Activated CD4-positive, alpha-beta memory T cell treated with anti-CD3 and anti-CD28 coated beads, Interleukin-2, amount 10 ng/mL, durations not matched to agents 7 days and 5 days (primary cell): ENCODE results near the gene SERINC5. TPM values are rescaled to one million over a fixed set of nuclear protein-coding genes. Genes with fewer than 3 reads are reported as not detected.
"Not testable (repeated sequence)": the region's sequence is repeated elsewhere in the genome, so short reads cannot be mapped to it uniquely, and the experiment has no call there.

Experiments
- CTCF ChIA-PET: fragments of 350-600 bp; sonication (Branson Sonifier 250); formaldehyde crosslinking; loops from one replicate; lab custom pipeline; 2021; ENCODE audit warnings: antibody characterized with exemption, inconsistent platforms; lab: Charles Lee
- POLR2A ChIA-PET: fragments of 350-600 bp; sonication (Branson Sonifier 250); formaldehyde crosslinking; loops from one replicate; lab custom pipeline; 2021; ENCODE audit warnings: antibody characterized with exemption; lab: Charles Lee
- DNase-seq: peaks from one replicate; pipeline ENCODE4 v3.0.0-alpha.2; 2020
- H3K27ac Mint-ChIP-seq: one replicate; pipeline ENCODE4 v1.8.0; 2021; ENCODE audit warnings: mild to moderate bottlenecking, mixed read lengths
- H3K27me3 Mint-ChIP-seq: one replicate; pipeline ENCODE4 v1.8.0; 2021; ENCODE audit warnings: mixed read lengths
- H3K36me3 Mint-ChIP-seq: one replicate; pipeline ENCODE4 v1.8.0; 2021; ENCODE audit warnings: low read depth, mixed read lengths
- H3K4me1 Mint-ChIP-seq: one replicate; pipeline ENCODE4 v1.8.0; 2021; ENCODE audit warnings: mixed read lengths
- H3K4me3 Mint-ChIP-seq: one replicate; pipeline ENCODE4 v1.8.0; 2021; ENCODE audit warnings: mild to moderate bottlenecking, mixed read lengths
- H3K9me3 Mint-ChIP-seq: one replicate; pipeline ENCODE4 v1.8.0; 2021; ENCODE audit warnings: mixed read lengths
- total RNA-seq, 2 experiments: library from RNA; stranded (reverse); gene quantifications; one replicate each; pipeline ENCODE4 v1.2.3, GENCODE V29; 2021

Gene SERINC5
- total RNA-seq, 2 experiments from 2014 or later, result 59.1 to 60.6 TPM

DNA sequence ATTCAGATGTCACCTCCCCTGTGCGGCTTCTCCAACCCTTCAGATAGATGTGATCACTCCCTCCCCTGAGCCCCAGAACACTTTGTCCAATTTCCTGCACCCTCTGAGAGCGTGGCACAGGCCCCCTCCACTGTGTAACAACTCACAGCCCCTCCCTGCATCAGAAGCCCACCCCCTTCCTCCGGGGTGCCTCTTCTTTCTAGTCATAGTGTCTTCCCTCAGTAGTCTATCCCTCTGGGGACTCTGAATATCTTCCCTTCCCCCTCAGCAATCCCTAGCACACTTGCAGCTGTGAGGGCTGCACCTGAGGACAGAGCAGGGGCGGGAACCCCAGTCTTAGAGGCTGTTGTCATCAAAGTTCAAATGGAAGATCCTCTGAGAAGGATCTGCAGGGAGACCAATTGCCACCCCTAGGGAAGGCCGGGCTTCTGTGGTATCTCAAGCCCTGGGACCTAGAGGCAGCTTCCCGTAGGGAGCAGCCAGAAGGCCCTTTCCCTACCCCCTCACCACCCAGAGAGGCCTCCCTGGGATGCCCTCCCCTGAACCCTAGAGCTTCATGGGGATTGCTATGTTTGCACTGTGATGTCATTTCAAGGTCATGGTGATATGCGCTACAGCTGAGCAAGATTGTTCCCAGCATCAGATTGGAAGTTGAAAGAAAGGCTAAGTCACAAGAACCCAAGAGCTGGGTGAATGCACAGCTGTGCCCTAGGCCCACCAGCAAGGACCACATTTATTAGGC lies 150.0 kb downstream of the SERINC5 start:
- POLR2A ChIA-PET, result interaction anchor here (1.1 kb wide), 1 partner anchor 81 kb away, joined by 3 read pairs; no protein-coding TSS in a partner anchor
- H3K4me1 Mint-ChIP-seq, result peaks cover 13% of the 10 kb centered on the region
- no peak overlapping the region for H3K27ac Mint-ChIP-seq
- CTCF ChIA-PET, result interaction anchor here (1.1 kb wide), 1 partner anchor 202 kb away, joined by 3 read pairs; no protein-coding TSS in a partner anchor
- DNase-seq, result no peak
- no peaks in the 10 kb centered on the region for H3K27me3 Mint-ChIP-seq
- no peak overlapping the region for H3K4me3 Mint-ChIP-seq
- no peaks in the 10 kb centered on the region for H3K36me3 Mint-ChIP-seq
- peaks cover 4% of the 10 kb centered on the region for H3K9me3 Mint-ChIP-seq

DNA sequence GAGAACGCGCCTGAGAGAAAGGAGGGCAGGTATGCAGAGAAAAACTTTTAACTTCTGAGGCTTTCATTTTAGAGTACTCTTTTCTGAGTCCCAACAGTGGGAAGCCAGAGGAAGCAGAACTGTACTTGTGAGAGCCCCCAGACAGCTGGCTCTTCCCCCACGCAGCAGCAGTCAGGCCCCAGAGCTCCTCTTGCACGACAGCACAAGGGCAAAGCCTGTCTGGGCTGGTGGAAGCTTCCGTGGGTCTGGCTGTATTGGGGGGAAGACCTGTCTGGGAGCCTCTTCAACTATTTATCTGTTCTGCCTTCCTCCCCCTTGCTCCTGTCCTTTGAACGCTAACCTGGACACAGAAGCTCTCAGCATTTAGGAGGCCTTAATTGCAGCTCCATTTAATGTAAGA lies 152.5 kb downstream of the SERINC5 start:
- H3K9me3 Mint-ChIP-seq, result peaks cover 4% of the 10 kb centered on the region
- H3K4me3 Mint-ChIP-seq, result no peak overlapping the region
- H3K27ac Mint-ChIP-seq, result no peak overlapping the region
- H3K36me3 Mint-ChIP-seq, result no peaks in the 10 kb centered on the region
- ChIA-PET POLR2A (interaction anchor here (1.5 kb wide), 1 partner anchor 151 kb away, joined by 5 read pairs; no protein-coding TSS in a partner anchor), CTCF (interaction anchor here (0.6 to 2.5 kb wide), 3 partner anchors 11 to 20 kb away, joined by 6 to 9 read pairs (median 6); no protein-coding TSS in a partner anchor)
- no peaks in the 10 kb centered on the region for H3K27me3 Mint-ChIP-seq
- no peak for DNase-seq
- peaks cover 13% of the 10 kb centered on the region for H3K4me1 Mint-ChIP-seq

GRCh38 chr5:80101993-80102392 lies 153.9 kb downstream of the SERINC5 start:
- Mint-ChIP-seq H3K27ac (no peak overlapping the region), H3K4me3 (no peak overlapping the region), H3K27me3 (no peaks in the 10 kb centered on the region), H3K36me3 (no peaks in the 10 kb centered on the region), H3K4me1 (peaks cover 13% of the 10 kb centered on the region), H3K9me3 (peaks cover under 1% of the 10 kb centered on the region)
- ChIA-PET CTCF (no interaction called here), POLR2A (interaction anchor here (1.1 to 1.3 kb wide), 2 partner anchors 10 to 152 kb away, joined by 3 read pairs; no protein-coding TSS in a partner anchor)
- DNase-seq, result no peak

- no peaks in the 10 kb centered on the region for H3K27me3 Mint-ChIP-seq
- CTCF ChIA-PET, result no interaction called here
- no peaks in the 10 kb centered on the region for H3K36me3 Mint-ChIP-seq
- peaks cover 20% of the 10 kb centered on the region for H3K4me1 Mint-ChIP-seq
- H3K9me3 Mint-ChIP-seq, result no peaks in the 10 kb centered on the region
- POLR2A ChIA-PET, result interaction anchor here (1.1 kb wide), 1 partner anchor 43 kb away, joined by 3 read pairs; no protein-coding TSS in a partner anchor
- no peak overlapping the region for H3K27ac Mint-ChIP-seq
- H3K4me3 Mint-ChIP-seq, result no peak overlapping the region
- DNase-seq, result no peak
Measured at GRCh38 chr5:80097451-80097850, 158.4 kb downstream of the SERINC5 start.

DNA sequence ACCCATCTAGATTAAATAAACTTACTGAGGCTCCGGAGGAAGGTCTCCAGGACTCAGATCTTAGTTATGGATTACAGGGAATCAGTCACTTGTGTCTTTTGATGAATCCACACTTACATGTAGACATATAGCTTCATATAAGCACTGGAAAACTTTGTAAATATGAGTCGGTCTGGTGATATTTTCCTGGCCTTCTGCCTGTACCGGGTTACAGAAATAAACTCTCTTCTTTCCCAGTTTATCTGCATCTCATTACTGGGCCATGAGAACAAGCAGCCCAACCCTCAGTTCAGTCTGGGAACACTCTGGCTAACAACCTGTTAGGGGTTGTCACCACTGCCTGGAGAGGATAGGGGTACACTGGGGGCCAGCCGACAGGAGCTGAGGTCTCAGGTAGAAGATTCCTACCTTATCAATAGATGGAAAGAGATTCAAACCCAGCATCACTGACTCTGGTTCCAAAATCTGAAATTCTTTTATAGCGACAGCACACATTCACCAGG lies 161.6 kb downstream of the SERINC5 start:
- CTCF ChIA-PET, result interaction anchor here (0.6 to 7.0 kb wide), 4 partner anchors 138 to 214 kb away, joined by 4 to 199 read pairs (median 4); no protein-coding TSS in a partner anchor
- Mint-ChIP-seq H3K4me3 (no peak overlapping the region), H3K9me3 (no peaks in the 10 kb centered on the region), H3K27ac (no peak overlapping the region), H3K27me3 (no peaks in the 10 kb centered on the region), H3K36me3 (no peaks in the 10 kb centered on the region), H3K4me1 (peaks cover 15% of the 10 kb centered on the region)
- POLR2A ChIA-PET, result no interaction called here
- DNase-seq, result no peak

DNA sequence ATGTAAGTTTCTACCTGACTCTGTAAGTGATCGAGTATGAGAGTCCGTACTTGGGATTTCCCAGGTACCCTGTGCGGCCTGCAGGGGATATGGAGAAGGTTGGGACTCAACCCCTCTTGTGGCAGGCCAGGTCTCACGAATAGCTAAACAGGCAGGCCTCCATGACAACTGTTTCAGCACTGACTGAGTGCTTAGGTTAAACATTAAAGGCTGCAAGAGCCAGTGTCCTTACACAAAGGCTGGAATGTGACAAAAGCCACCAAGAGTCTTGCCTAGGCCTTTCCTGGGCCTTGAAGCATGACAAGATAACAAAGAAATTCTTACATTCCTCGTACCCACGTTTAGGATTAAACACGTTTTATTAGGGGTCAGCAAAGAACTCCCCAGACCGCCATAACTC lies 162.1 kb downstream of the SERINC5 start:
- POLR2A ChIA-PET, result interaction anchor here (4.4 kb wide), 1 partner anchor 162 kb away, joined by 33 read pairs; the partner anchor contains the start of gene SERINC5
- CTCF ChIA-PET, result interaction anchor here (0.6 to 7.0 kb wide), 3 partner anchors 10 to 214 kb away, joined by 4 to 199 read pairs (median 17); no protein-coding TSS in a partner anchor
- H3K36me3 Mint-ChIP-seq, result no peaks in the 10 kb centered on the region
- no peaks in the 10 kb centered on the region for H3K9me3 Mint-ChIP-seq
- no peak overlapping the region for H3K4me3 Mint-ChIP-seq
- no peak overlapping the region for H3K27ac Mint-ChIP-seq
- H3K27me3 Mint-ChIP-seq, result no peaks in the 10 kb centered on the region
- no peak for DNase-seq
- peaks cover 15% of the 10 kb centered on the region for H3K4me1 Mint-ChIP-seq

GRCh38 chr5:80092486-80093107 lies 163.3 kb downstream of the SERINC5 start:
- POLR2A ChIA-PET, result interaction anchor here (1.2 to 4.4 kb wide), 8 partner anchors 9 to 182 kb away, joined by 3 to 33 read pairs (median 6); partner anchors contain the start of gene SERINC5
- H3K27ac Mint-ChIP-seq, result peak overlapping the region; percentile 79
- no peak for DNase-seq
- no peaks in the 10 kb centered on the region for H3K36me3 Mint-ChIP-seq
- peaks cover 15% of the 10 kb centered on the region for H3K4me1 Mint-ChIP-seq
- no peaks in the 10 kb centered on the region for H3K27me3 Mint-ChIP-seq
- CTCF ChIA-PET, result interaction anchor here (0.7 to 7.0 kb wide), 49 partner anchors 8 to 588 kb away, joined by 3 to 199 read pairs (median 4); partner anchors contain the start of genes SERINC5 and ZFYVE16
- H3K4me3 Mint-ChIP-seq, result no peak overlapping the region
- no peaks in the 10 kb centered on the region for H3K9me3 Mint-ChIP-seq

DNA sequence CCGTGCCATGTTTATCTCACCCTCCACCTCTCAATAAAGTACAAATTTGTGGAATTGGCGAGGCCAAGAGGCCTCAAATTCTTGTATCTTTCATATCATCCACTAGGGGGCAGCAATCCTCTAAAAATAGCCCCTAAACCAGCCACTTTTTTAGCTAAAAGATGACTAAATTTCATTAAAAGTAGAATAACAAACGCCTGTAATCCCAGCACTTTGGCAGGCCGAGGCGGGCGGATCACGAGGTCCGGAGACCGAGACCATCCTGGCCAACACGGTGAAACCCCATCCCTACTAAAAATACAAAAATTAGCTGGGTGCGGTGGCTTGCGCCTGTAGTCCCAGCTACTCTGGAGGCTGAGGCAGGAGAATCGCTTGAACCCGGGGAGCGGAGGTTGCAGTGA lies 164.1 kb downstream of the SERINC5 start:
- H3K27ac Mint-ChIP-seq, result peak overlapping the region; percentile 79
- not testable (repeated sequence) for H3K4me3 Mint-ChIP-seq, H3K27me3 Mint-ChIP-seq

GRCh38 chr5:80090884-80091166 lies 165.0 kb downstream of the SERINC5 start:
- Mint-ChIP-seq H3K4me3 (no peak overlapping the region), H3K27ac (no peak overlapping the region), H3K27me3 (no peaks in the 10 kb centered on the region), H3K36me3 (no peaks in the 10 kb centered on the region), H3K9me3 (no peaks in the 10 kb centered on the region), H3K4me1 (peaks cover 15% of the 10 kb centered on the region)
- POLR2A ChIA-PET, result interaction anchor here (1.0 to 4.4 kb wide), 2 partner anchors 34 to 165 kb away, joined by 3 to 33 read pairs; partner anchors contain the start of gene SERINC5
- CTCF ChIA-PET, result interaction anchor here (1.0 to 7.0 kb wide), 13 partner anchors 35 to 226 kb away, joined by 4 to 199 read pairs (median 6); partner anchors contain the start of gene SERINC5
- no peak for DNase-seq

More for the DNA sequence above, 164.1 kb downstream of the SERINC5 start:
- CTCF ChIA-PET, result interaction anchor here (0.6 to 7.0 kb wide), 61 partner anchors 8 to 589 kb away, joined by 3 to 199 read pairs (median 4); partner anchors contain the start of genes SERINC5 and ZFYVE16
- H3K9me3 Mint-ChIP-seq, H3K36me3 Mint-ChIP-seq: not testable (repeated sequence)
- H3K4me1 Mint-ChIP-seq, result peaks cover 15% of the 10 kb centered on the region
- DNase-seq, result peak; percentile 31
- POLR2A ChIA-PET, result interaction anchor here (0.8 to 4.4 kb wide), 10 partner anchors 10 to 216 kb away, joined by 3 to 33 read pairs (median 6); partner anchors contain the start of gene SERINC5

DNA sequence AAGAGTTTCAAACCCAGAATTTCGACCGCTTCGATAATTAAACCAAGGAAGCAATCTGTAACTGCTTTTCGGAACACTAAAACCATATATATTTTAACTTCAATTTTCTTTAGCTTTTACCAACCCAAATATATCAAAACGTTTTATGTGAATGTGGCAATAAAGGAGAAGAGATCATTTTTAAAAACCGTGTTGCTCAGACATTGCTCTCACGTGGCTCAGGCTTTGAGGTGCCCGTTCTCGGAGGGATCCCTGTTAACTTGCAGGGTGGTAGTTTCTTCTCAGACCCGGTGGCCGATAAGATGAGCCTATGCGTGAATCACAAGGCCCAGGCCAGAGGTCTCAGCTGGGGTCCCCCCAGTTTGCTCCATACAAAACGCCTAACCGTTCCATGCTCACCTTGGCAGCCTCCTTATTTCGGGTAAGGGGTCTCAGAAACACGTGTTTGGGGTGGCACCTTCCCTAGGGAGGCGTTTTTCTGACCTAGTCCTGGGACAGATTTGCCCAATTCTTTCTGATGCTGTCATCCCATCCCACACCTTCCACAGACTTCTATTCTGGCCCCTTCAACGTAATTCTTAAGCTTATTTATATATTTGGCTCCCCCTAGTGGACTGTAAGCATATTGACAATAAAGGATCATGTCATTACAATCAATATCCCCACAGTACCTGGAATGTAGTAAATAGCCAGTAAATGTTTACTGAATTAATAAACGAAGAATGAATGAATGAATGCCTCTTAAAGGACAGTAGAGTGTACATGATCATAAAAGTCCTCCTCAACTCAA lies 172.6 kb downstream of the SERINC5 start:
- DNase-seq, result peak; percentile 31
- Mint-ChIP-seq H3K36me3 (no peaks in the 10 kb centered on the region), H3K9me3 (no peaks in the 10 kb centered on the region), H3K27ac (peak overlapping the region; percentile 64), H3K27me3 (no peaks in the 10 kb centered on the region), H3K4me1 (peaks cover 16% of the 10 kb centered on the region), H3K4me3 (peak overlapping the region; percentile 56)
- CTCF ChIA-PET, result interaction anchor here (0.6 to 4.3 kb wide), 72 partner anchors 8 to 950 kb away, joined by 3 to 43 read pairs (median 4); partner anchors contain the start of genes HOMER1, MTX3, SERINC5 and ZFYVE16
- POLR2A ChIA-PET, result interaction anchor here (1.5 to 2.5 kb wide), 3 partner anchors 93 to 172 kb away, joined by 7 to 10 read pairs (median 7); partner anchors contain the start of gene SERINC5

- CTCF ChIA-PET, result interaction anchor here (0.6 to 4.3 kb wide), 54 partner anchors 9 to 568 kb away, joined by 3 to 43 read pairs (median 4); partner anchors contain the start of genes HOMER1, MTX3, SERINC5 and ZFYVE16
- no peaks in the 10 kb centered on the region for H3K27me3 Mint-ChIP-seq
- peaks cover 16% of the 10 kb centered on the region for H3K4me1 Mint-ChIP-seq
- DNase-seq, result peak; percentile 66
- no peak overlapping the region for H3K27ac Mint-ChIP-seq
- no peaks in the 10 kb centered on the region for H3K9me3 Mint-ChIP-seq
- H3K4me3 Mint-ChIP-seq, result peak overlapping the region; percentile 56
- no peaks in the 10 kb centered on the region for H3K36me3 Mint-ChIP-seq
- POLR2A ChIA-PET, result interaction anchor here (1.5 to 2.5 kb wide), 3 partner anchors 92 to 173 kb away, joined by 7 to 10 read pairs (median 7); partner anchors contain the start of gene SERINC5
Measured at GRCh38 chr5:80082731-80083100, 173.1 kb downstream of the SERINC5 start.
